ENCODE data around the gene HOXB5.

The HOXB5 gene

GRCh38 chr17:48603959-48604769 lies 10.6 kb upstream of the HOXB5 start:
- CTCF ChIA-PET = interaction anchor here (0.6 to 0.9 kb wide), 6 partner anchors 22 to 1913 kb away, joined by 3 to 5 read pairs (median 4); no protein-coding TSS in a partner anchor
- H3K9me3 ChIP-seq (ENCODE audit: control insufficient read depth, insufficient read depth, low read depth, low read length) = no peaks in the 10 kb centered on the region
- TF ChIP-seq ZNF18 (tag by site-specific recombination; IDR thresholded peaks at IDR 0.05) (no peak), ZNF184 (tag by site-specific recombination; IDR thresholded peaks at IDR 0.05) (no peak), ZNF677 (tag by site-specific recombination; IDR thresholded peaks at IDR 0.05) (no peak), ZBTB48 (tag by site-specific recombination; IDR thresholded peaks at IDR 0.05) (no peak), ZBTB6 (tag by site-specific recombination; IDR thresholded peaks at IDR 0.05) (no peak), ZNF639 (tag by site-specific recombination; IDR thresholded peaks at IDR 0.05) (no peak), KLF1 (tag by site-specific recombination; IDR thresholded peaks at IDR 0.05) (no peak), ZNF670 (tag by site-specific recombination; IDR thresholded peaks at IDR 0.05; ENCODE audit: low read depth) (no peak), ZNF211 (tag by site-specific recombination; IDR thresholded peaks at IDR 0.05; ENCODE audit: low read depth) (no peak), MZF1 (tag by site-specific recombination; IDR thresholded peaks at IDR 0.05; ENCODE audit: borderline replicate concordance) (no peak), ZNF704 (tag by site-specific recombination; IDR thresholded peaks at IDR 0.05) (no peak), SALL2 (tag by site-specific recombination; IDR thresholded peaks at IDR 0.05; ENCODE audit: borderline replicate concordance) (no peak), ZNF555 (tag by site-specific recombination; conservative IDR thresholded peaks at IDR 0.05) (no peak), ZNF560 (tag by site-specific recombination; IDR thresholded peaks at IDR 0.05; ENCODE audit: borderline replicate concordance) (no peak), ZNF140 (tag by site-specific recombination; IDR thresholded peaks at IDR 0.05) (no peak), ZNF280C (tag by site-specific recombination; IDR thresholded peaks at IDR 0.05) (no peak), ZNF391 (tag by site-specific recombination; IDR thresholded peaks at IDR 0.05; ENCODE audit: borderline replicate concordance, low read depth) (peak; percentile 25; the same call in 1 of the 2 replicates), ZBTB26 (tag by site-specific recombination; optimal IDR thresholded peaks at IDR 0.05) (no peak), PATZ1 (tag by site-specific recombination; IDR thresholded peaks at IDR 0.05) (peak; percentile 90), ZNF341 (tag by site-specific recombination; IDR thresholded peaks at IDR 0.05; ENCODE audit: low read depth) (peak; percentile 79), ZNF266 (tag by site-specific recombination; IDR thresholded peaks at IDR 0.05; ENCODE audit: low read depth) (no peak), ZNF510 (tag by site-specific recombination; IDR thresholded peaks at IDR 0.05; ENCODE audit: insufficient replicate concordance) (no peak), PRDM1 (tag by site-specific recombination; IDR thresholded peaks at IDR 0.05) (no peak), ZNF112 (tag by site-specific recombination; IDR thresholded peaks at IDR 0.05) (no peak), ZNF157 (tag by site-specific recombination; IDR thresholded peaks at IDR 0.05) (no peak), ZNF843 (tag by site-specific recombination; IDR thresholded peaks at IDR 0.05) (no peak)

More at GRCh38 chr17:48603959-48604769, 10.6 kb upstream of the HOXB5 start:
- Histone ChIP-seq H3K36me3 (ENCODE audit: control insufficient read depth in 2 of 2, insufficient read depth in 1 of 2, low read length in 2 of 2) (peaks cover 7 to 15% of the 10 kb centered on the region in 2 experiments), H3K4me1 (ENCODE audit: control insufficient read depth, insufficient read depth, low read length) (peaks cover 41% of the 10 kb centered on the region), H3K4me3 (ENCODE audit: low read depth, low read length) (peak overlapping the region; percentile 57), H3K27ac (ENCODE audit: extremely low read depth, low read depth, low read length) (peak overlapping the region; percentile 86)
- POLR2A ChIA-PET = interaction anchor here (0.6 to 1.2 kb wide), 6 partner anchors 12 to 968 kb away, joined by 3 to 8 read pairs (median 5); no protein-coding TSS in a partner anchor
